Measurements from ENCODE around the gene DDX31. TPM values are rescaled to one million over a fixed set of nuclear protein-coding genes. Genes with fewer than 3 reads are reported as not detected.

Gene DDX31
- total RNA-seq, 4 donors from 2014 or later: 6.1 to 30.1 (median 9.8) TPM

DNA sequence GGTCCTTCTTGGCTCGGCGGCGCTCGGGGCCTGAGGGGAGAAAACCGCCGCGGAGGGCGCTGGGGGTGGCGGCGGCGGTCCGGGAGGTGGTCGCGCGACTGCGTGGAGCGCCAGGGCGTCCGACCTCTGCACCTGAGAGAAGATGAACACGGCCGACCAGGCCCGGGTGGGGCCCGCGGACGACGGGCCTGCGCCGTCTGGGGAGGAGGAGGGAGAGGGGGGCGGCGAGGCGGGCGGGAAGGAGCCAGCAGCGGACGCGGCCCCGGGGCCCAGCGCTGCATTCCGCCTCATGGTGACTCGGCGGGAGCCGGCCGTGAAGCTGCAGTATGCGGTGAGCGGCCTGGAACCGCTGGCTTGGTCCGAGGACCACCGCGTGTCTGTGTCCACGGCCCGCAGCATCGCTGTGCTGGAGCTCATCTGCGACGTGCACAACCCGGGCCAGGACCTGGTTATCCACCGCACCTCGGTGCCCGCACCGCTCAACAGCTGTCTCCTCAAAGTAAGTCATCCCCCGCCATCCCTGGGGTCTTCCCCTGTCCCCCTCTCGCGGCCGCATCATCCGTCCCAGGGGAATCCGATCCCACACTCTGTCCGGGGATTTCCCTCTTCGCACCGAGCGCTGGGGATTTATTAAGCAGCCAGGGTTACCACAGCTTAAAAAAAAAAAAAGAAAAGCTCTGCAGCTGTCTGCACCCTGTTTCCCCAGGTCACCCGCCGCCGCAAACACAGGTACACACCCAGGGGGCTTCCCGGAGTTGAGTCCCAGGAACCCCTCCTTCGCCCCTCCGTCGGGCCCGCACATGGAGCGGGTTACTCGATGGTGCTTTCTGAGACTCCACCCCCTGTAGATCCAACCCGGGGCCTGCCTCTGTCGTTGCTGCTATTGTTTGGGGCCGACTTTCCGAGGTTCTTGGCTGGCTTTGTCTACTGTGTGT lies 941 bp upstream of the DDX31 start, which contains the start of gene GTF3C4:
Gene GTF3C4, plus strand, starts transcription at position 8 of the 935 bp plus-strand sequence. Its CDS starts 135 bp downstream, at position 143.
- no peaks in the 10 kb centered on the region for H3K27me3 ChIP-seq
- H3K4me3 ChIP-seq: peak within 1 kb of the TSS; percentile 73 to 100 (median 90)
- DNase-seq: peak; percentile 24
- peak within 1 kb of the TSS; percentile 93 to 99 (median 95) for H3K27ac ChIP-seq
- in situ Hi-C loops (cut with MboI; ENCODE audit: low pct_ligation_motif_present in 1 of 4, low pct_unique_long_range_greater_than_20kb in 1 of 4, low sequenced_read_pairs in 3 of 4): no loop called here
- H3K4me1 ChIP-seq: peaks cover 13 to 39% (median 25%) of the 10 kb centered on the region in 4 donors
- TF ChIP-seq, protein P1, sequence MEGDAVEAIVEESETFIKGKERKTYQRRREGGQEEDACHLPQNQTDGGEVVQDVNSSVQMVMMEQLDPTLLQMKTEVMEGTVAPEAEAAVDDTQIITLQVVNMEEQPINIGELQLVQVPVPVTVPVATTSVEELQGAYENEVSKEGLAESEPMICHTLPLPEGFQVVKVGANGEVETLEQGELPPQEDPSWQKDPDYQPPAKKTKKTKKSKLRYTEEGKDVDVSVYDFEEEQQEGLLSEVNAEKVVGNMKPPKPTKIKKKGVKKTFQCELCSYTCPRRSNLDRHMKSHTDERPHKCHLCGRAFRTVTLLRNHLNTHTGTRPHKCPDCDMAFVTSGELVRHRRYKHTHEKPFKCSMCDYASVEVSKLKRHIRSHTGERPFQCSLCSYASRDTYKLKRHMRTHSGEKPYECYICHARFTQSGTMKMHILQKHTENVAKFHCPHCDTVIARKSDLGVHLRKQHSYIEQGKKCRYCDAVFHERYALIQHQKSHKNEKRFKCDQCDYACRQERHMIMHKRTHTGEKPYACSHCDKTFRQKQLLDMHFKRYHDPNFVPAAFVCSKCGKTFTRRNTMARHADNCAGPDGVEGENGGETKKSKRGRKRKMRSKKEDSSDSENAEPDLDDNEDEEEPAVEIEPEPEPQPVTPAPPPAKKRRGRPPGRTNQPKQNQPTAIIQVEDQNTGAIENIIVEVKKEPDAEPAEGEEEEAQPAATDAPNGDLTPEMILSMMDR (IDR thresholded peaks at IDR 0.05): peak in 1 of 5 experiments; percentile 5
- TF ChIP-seq POLR2AphosphoS5 (IDR thresholded peaks at IDR 0.05) (peak; percentile 4 to 58 (median 48)), POLR2A (IDR thresholded peaks at IDR 0.05) (no peak)
- no peaks in the 10 kb centered on the region for H3K9me3 ChIP-seq
- H3K36me3 ChIP-seq: no peaks in the 10 kb centered on the region
- 0% methylated on average over 7 to 48 of the region's 82 CpGs for WGBS, 2 donors (ENCODE audit: low coverage in 1 of 2)
- intact Hi-C loops (cut with DNase I; ENCODE audit: low total_unique reads): no loop called here

DNA sequence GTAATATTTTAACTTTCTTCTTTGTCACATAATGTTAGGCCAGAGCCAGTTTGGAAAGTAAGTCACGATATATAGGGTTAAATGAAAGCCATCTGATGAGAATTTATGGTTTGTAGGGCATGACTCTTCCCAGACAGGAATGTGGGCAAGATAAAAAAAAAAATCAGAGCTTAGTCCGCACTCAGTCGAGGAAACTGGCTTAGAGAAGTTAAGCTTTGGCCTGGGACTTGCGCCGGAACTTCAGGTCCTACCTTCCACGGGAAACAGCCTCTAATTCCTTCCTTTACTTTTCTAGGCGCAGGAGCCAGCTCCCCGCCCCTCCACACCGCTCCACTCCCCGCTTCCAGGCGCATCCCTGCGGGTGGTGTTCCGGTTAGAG lies 475 bp downstream of the DDX31 start:
- peak; percentile 69 for DNase-seq
- intact Hi-C loops (cut with DNase I; ENCODE audit: low total_unique reads): loop anchor here (10.0 kb wide), 1 partner anchor 235 kb away; no protein-coding TSS in a partner anchor
- no peak for TF ChIP-seq EP300 (IDR thresholded peaks at IDR 0.05; ENCODE audit: low read depth)
- no peak for TF ChIP-seq POLR2A (IDR thresholded peaks at IDR 0.05)
- no peak for TF ChIP-seq POLR2AphosphoS5 (IDR thresholded peaks at IDR 0.05)
- TF ChIP-seq, protein P1 (IDR thresholded peaks at IDR 0.05): no peak
- peak overlapping the region; percentile 93 to 99 (median 95) for H3K27ac ChIP-seq
- H3K4me3 ChIP-seq: peak overlapping the region; percentile 73 to 100 (median 90)
- no peaks in the 10 kb centered on the region for H3K27me3 ChIP-seq
- in situ Hi-C loops (cut with MboI; ENCODE audit: low pct_ligation_motif_present in 1 of 4, low pct_unique_long_range_greater_than_20kb in 1 of 4, low sequenced_read_pairs in 3 of 4): no loop called here
- H3K4me1 ChIP-seq: peaks cover 13 to 39% (median 25%) of the 10 kb centered on the region in 4 donors
- WGBS, 2 donors (ENCODE audit: low coverage in 1 of 2): 0 to 1% methylated on average over 5 to 12 of the region's 13 CpGs
- no peaks in the 10 kb centered on the region for H3K36me3 ChIP-seq
- no peaks in the 10 kb centered on the region for H3K9me3 ChIP-seq

DNA sequence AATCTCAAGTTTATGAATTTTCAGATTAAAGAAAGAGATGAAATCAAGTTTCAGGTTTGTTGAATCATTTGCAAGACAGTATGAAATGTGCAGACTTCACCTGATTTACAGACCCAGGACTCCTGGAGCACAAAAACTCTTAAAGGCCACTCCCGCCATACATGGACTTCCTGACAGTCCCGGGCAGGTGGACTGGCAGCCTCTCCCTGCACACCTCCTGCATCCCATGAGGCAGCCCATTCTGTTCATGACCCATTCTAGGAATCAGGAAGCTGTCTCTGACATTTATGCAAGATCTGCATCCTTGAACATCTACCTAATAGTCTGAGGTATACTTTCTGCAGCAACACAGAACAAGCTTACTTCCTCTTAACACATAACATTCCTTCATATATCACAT lies 5.9 kb downstream of the DDX31 start:
- Histone ChIP-seq H3K4me3 (no peak overlapping the region), H3K9me3 (no peaks in the 10 kb centered on the region), H3K27ac (no peak overlapping the region), H3K4me1 (peaks cover 0 to 5% (median 1%) of the 10 kb centered on the region in 4 donors), H3K36me3 (peaks cover 0 to 22% (median 7%) of the 10 kb centered on the region in 4 donors), H3K27me3 (no peaks in the 10 kb centered on the region)
- no peak for DNase-seq
- TF ChIP-seq POLR2AphosphoS5 (IDR thresholded peaks at IDR 0.05) (no peak), POLR2A (IDR thresholded peaks at IDR 0.05) (no peak), EP300 (IDR thresholded peaks at IDR 0.05; ENCODE audit: low read depth) (no peak)
- TF ChIP-seq, protein P1 (IDR thresholded peaks at IDR 0.05): no peak
- 90 to 100% methylated on average over 2 of the region's 2 CpGs for WGBS, 2 donors (ENCODE audit: low coverage in 1 of 2)
- in situ Hi-C loops (cut with MboI; ENCODE audit: low pct_ligation_motif_present in 1 of 4, low pct_unique_long_range_greater_than_20kb in 1 of 4, low sequenced_read_pairs in 3 of 4) (no loop called here), intact Hi-C loops (cut with DNase I; ENCODE audit: low total_unique reads) (loop anchor here (10.0 kb wide), 1 partner anchor 241 kb away; no protein-coding TSS in a partner anchor)

DNA sequence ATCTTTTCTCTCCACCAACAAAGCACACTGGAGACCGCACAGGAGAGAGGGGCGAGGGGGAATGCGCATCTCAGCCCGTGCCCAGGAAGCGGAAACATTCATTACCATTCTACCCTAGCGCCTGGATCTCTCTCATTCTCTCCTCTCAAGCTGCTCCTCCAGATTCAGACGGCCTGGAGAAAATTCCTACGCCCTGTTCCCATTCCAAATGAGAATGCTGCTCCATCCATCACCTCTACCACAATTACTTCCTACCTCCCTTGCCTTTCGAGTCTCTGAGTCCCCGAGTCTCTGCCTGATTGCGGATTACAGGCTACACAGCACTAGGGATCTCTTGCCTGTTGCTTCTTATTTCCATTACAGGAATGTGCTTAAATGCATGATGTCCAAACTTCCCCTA lies 6.7 kb downstream of the DDX31 start:
- TF ChIP-seq POLR2AphosphoS5 (IDR thresholded peaks at IDR 0.05) (no peak), POLR2A (IDR thresholded peaks at IDR 0.05) (no peak), EP300 (IDR thresholded peaks at IDR 0.05; ENCODE audit: low read depth) (no peak)
- TF ChIP-seq, protein P1 (IDR thresholded peaks at IDR 0.05): no peak
- intact Hi-C loops (cut with DNase I; ENCODE audit: low total_unique reads): loop anchor here (10.0 kb wide), 1 partner anchor 242 kb away; no protein-coding TSS in a partner anchor
- no peaks in the 10 kb centered on the region for H3K9me3 ChIP-seq
- H3K27ac ChIP-seq: no peak overlapping the region
- no peak for DNase-seq
- in situ Hi-C loops (cut with MboI; ENCODE audit: low pct_ligation_motif_present in 1 of 4, low pct_unique_long_range_greater_than_20kb in 1 of 4, low sequenced_read_pairs in 3 of 4): no loop called here
- no peak overlapping the region for H3K4me3 ChIP-seq
- H3K4me1 ChIP-seq: peaks cover 0 to under 1% (median 0%) of the 10 kb centered on the region in 4 donors
- H3K27me3 ChIP-seq: no peaks in the 10 kb centered on the region
- WGBS, 2 donors (ENCODE audit: low coverage in 1 of 2): 86 to 88% methylated on average over 10 of the region's 11 CpGs
- peaks cover 0 to 25% (median 10%) of the 10 kb centered on the region in 4 donors for H3K36me3 ChIP-seq
